Transverse colon (tissue), 4 donors: ENCODE data around the gene CCDC24. TPM values are rescaled to one million over a fixed set of nuclear protein-coding genes. Genes with fewer than 3 reads are reported as not detected.

ENCODE experiments used
- DNase-seq: peaks from one replicate; pipeline ENCODE4 v3.0.0-alpha.2; 2019
- H3K27ac ChIP-seq, 4 donors: fragments of 200-600 bp; sonication (generic); 2 replicates each; pipeline ENCODE4 v1.5.1; 2016 to 2018; ENCODE audit warnings: inconsistent platforms in 4 of 4
- H3K27me3 ChIP-seq: fragments of 200-600 bp; sonication (generic); 2 replicates; pipeline ENCODE4 v1.5.1; 2017; ENCODE audit warnings: inconsistent platforms
- H3K36me3 ChIP-seq, 4 donors: fragments of 200-600 bp; sonication (generic); 2 replicates each; pipeline ENCODE4 v1.5.1; 2017 to 2019; ENCODE audit warnings: inconsistent platforms in 4 of 4
- H3K4me1 ChIP-seq, 4 donors: fragments of 200-600 bp; sonication (generic); 2 replicates each; pipeline ENCODE4 v1.5.1; 2017 to 2020; ENCODE audit warnings: inconsistent platforms in 4 of 4
- H3K4me3 ChIP-seq, 4 donors: fragments of 200-600 bp; sonication (generic); 1 replicate in 1 of 4; 2 replicates in 3 of 4; pipeline versions ENCODE4 v1.5.1 to v1.6.1; 2017 to 2019; ENCODE audit warnings: inconsistent platforms in 4 of 4
- H3K9me3 ChIP-seq, 2 donors: fragments of 200-600 bp; sonication (generic); 2 replicates each; pipeline ENCODE4 v1.5.1; 2017 to 2019; ENCODE audit warnings: inconsistent platforms in 2 of 2
- CTCF ChIP-seq, 5 experiments: fragments of 200-600 bp in 3 of 5; fragments of 450-650 bp in 2 of 5; sonication (generic) in 3 of 5; IDR thresholded peaks; 1 replicate in 2 of 5; 2 replicates in 3 of 5; pipeline ENCODE4 v1.5.1; 2016 to 2017; ENCODE audit warnings: antibody characterized with exemption in 5 of 5, inconsistent platforms in 3 of 5, mild to moderate bottlenecking in 2 of 5, moderate library complexity in 1 of 5
- EP300 ChIP-seq: sonication (generic); formaldehyde crosslinking; IDR thresholded peaks from one replicate; pipeline ENCODE4 v1.6.1; 2017; ENCODE audit warnings: antibody characterized with exemption, low read depth
- POLR2A ChIP-seq: fragments of 450-650 bp; IDR thresholded peaks from one replicate; pipeline ENCODE4 v1.6.1; 2016; ENCODE audit warnings: antibody characterized with exemption, mild to moderate bottlenecking, moderate library complexity
- POLR2AphosphoS5 ChIP-seq, 3 donors: sonication (generic); formaldehyde crosslinking; IDR thresholded peaks; one replicate each; pipeline ENCODE4 v1.6.1; 2016; ENCODE audit warnings: antibody characterized with exemption in 3 of 3
- WGBS, 2 donors: methylation state at CpG; one replicate each; pipeline ENCODE4 v1.1.5; 2018; ENCODE audit warnings: low coverage in 1 of 2; 5-methylcytosine and 5-hydroxymethylcytosine counted together
- in situ Hi-C, 4 donors: fragments of 200-750 bp; cut with MboI; loops; one replicate each; pipeline versions ENCODE4 v1.15.0 to v1.15.1; 2017; ENCODE audit warnings: low sequenced_read_pairs in 3 of 4, low pct_ligation_motif_present in 1 of 4, low pct_unique_long_range_greater_than_20kb in 1 of 4
- intact Hi-C: fragments of 100-400 bp; cut with DNase I; formaldehyde crosslinking; loops from one replicate; pipeline ENCODE4 v1.15.1; 2023; ENCODE audit warnings: low total_unique reads
- total RNA-seq, 4 donors: library from RNA; depleted of rRNA; stranded (reverse); fragments of >200 nt; gene quantifications; one replicate each; pipeline ENCODE4 v1.1.0, GENCODE V29; 2016

The CCDC24 gene
- total RNA-seq, 4 donors from 2014 or later: 13.8 to 22.0 (median 17.6) TPM

DNA sequence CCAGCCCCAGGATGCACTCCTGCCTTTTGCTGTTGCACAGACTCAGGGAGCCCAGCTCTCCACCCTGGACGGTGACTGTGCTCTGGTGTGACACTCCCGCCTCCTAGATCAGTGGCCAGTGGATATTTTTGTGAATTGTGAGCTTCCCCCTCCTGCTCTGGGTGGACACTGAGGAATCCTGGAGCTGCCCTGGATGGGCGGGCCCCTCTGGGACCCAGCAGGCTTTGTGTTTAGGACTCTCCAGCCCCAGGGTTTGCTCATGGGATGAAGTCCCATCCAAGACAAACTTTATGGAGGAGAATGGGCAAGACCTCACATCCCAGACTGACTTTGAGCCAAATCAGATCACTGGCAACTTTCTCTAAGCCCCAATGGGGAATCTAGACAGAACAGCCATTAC is 23.8 kb downstream of the CCDC24 start:
- no peak overlapping the region for H3K4me3 ChIP-seq
- intact Hi-C loops (no loop called here), in situ Hi-C loops (no loop called here)
- WGBS, 2 donors: 68% methylated on average over 3 of the region's 3 CpGs; no CpG with 5 or more reads in 1 of the 2 donors
- H3K4me1 ChIP-seq: peaks cover 7 to 46% (median 29%) of the 10 kb centered on the region in 4 donors
- TF ChIP-seq POLR2A (no peak), POLR2AphosphoS5 (IDR thresholded peaks at IDR 0.05) (no peak), CTCF (IDR thresholded peaks at IDR 0.05) (no peak), EP300 (no peak)
- H3K9me3 ChIP-seq: no peaks in the 10 kb centered on the region
- no peaks in the 10 kb centered on the region for H3K36me3 ChIP-seq
- DNase-seq: no peak
- no peaks in the 10 kb centered on the region for H3K27me3 ChIP-seq
- peak overlapping the region in 3 of 4 donors; percentile 77 to 83 (median 78) for H3K27ac ChIP-seq

GRCh38 chr1:44016041-44016889 is 24.9 kb downstream of the CCDC24 start:
- no peak for DNase-seq
- H3K4me1 ChIP-seq: peaks cover 7 to 42% (median 29%) of the 10 kb centered on the region in 4 donors
- no peaks in the 10 kb centered on the region for H3K36me3 ChIP-seq
- in situ Hi-C loops: no loop called here
- no peaks in the 10 kb centered on the region for H3K27me3 ChIP-seq
- no peak overlapping the region for H3K4me3 ChIP-seq
- 89% methylated on average over 19 of the region's 20 CpGs; no CpG with 5 or more reads in 1 of the 2 donors for WGBS, 2 donors
- intact Hi-C loops: no loop called here
- no peaks in the 10 kb centered on the region for H3K9me3 ChIP-seq
- no peak overlapping the region for H3K27ac ChIP-seq
- TF ChIP-seq POLR2AphosphoS5 (IDR thresholded peaks at IDR 0.05): no peak
- TF ChIP-seq CTCF (IDR thresholded peaks at IDR 0.05): no peak
- TF ChIP-seq POLR2A: no peak
- TF ChIP-seq EP300: no peak

DNA sequence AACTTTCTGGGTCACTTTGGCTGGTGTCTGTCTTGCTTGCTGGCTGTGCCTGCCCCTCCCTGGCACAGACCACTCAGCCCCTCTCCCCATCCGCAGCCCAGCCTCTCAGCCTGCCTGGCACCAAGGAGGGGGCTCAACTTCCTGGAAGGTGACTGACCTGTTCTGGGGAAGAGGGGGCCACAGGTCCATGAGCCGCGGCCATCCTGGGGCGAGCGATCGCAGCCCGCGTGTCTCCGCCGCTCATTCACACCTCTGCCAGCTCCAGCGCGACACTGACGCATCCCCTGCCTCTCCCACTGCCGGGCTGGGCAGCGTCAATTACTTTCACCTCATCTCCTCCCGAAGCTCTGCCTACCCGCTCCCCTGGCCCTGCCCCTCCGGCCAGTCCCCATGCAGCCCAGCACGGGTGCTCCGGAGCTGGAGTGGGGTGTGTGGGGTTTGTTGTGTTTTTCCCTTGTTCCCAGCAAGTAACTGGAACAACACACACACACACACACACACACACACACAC is 25.5 kb downstream of the CCDC24 start:
- Histone ChIP-seq H3K4me1 (peaks cover 7 to 35% (median 24%) of the 10 kb centered on the region in 4 donors), H3K4me3 (no peak overlapping the region), H3K27me3 (no peaks in the 10 kb centered on the region), H3K9me3 (no peaks in the 10 kb centered on the region), H3K36me3 (no peaks in the 10 kb centered on the region), H3K27ac (no peak overlapping the region)
- intact Hi-C loops: no loop called here
- no peak for TF ChIP-seq POLR2A
- TF ChIP-seq CTCF (IDR thresholded peaks at IDR 0.05): no peak
- TF ChIP-seq EP300: no peak
- no peak for TF ChIP-seq POLR2AphosphoS5 (IDR thresholded peaks at IDR 0.05)
- in situ Hi-C loops: no loop called here
- WGBS, 2 donors: 80 to 90% methylated on average over 2 to 19 of the region's 20 CpGs
- no peak for DNase-seq

DNA sequence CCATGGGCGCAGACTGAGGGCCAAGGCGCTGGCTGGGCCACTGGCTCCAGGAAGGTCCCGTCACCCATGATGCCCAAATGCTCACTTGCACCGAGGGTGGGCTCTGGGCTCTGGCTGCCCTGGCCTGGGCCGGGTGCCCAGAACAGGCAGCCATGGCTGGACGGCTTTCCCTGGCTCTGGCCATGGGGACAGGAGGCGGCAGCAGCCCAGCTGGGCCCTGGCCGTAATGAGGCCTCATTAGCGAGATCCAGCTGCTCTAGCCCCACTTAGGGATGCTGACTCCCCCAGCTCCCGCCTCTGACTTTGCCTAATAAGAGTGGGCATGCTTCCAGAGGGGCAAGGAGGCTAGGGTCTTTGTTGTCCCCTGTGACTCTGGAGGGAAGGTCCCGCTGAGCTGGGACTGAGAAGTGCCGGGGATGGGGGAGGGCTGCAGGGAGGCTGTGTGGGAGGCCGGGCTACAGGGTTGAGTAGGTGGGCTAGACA is 28.1 kb downstream of the CCDC24 start:
- Histone ChIP-seq H3K4me1 (peaks cover 2 to 11% (median 9%) of the 10 kb centered on the region in 4 donors), H3K9me3 (no peaks in the 10 kb centered on the region), H3K4me3 (no peak overlapping the region), H3K27ac (no peak overlapping the region), H3K36me3 (no peaks in the 10 kb centered on the region), H3K27me3 (no peaks in the 10 kb centered on the region)
- WGBS, 2 donors: 89% methylated on average over 8 of the region's 13 CpGs; no CpG with 5 or more reads in 1 of the 2 donors
- TF ChIP-seq CTCF (IDR thresholded peaks at IDR 0.05): no peak
- TF ChIP-seq POLR2A: no peak
- TF ChIP-seq EP300: no peak
- TF ChIP-seq POLR2AphosphoS5 (IDR thresholded peaks at IDR 0.05): no peak
- no peak for DNase-seq
- intact Hi-C loops: no loop called here
- in situ Hi-C loops: no loop called here
